Left hindlimb (tissue), 1 donor: ENCODE data around the gene GPA33.
A peak's percentile ranks its signal among the peaks of the same experiment; 100 is the strongest.

Experiments
- DNase-seq: peaks from one replicate; pipeline ENCODE4 v3.0.0-alpha.2; 2018

Gene GPA33

DNA sequence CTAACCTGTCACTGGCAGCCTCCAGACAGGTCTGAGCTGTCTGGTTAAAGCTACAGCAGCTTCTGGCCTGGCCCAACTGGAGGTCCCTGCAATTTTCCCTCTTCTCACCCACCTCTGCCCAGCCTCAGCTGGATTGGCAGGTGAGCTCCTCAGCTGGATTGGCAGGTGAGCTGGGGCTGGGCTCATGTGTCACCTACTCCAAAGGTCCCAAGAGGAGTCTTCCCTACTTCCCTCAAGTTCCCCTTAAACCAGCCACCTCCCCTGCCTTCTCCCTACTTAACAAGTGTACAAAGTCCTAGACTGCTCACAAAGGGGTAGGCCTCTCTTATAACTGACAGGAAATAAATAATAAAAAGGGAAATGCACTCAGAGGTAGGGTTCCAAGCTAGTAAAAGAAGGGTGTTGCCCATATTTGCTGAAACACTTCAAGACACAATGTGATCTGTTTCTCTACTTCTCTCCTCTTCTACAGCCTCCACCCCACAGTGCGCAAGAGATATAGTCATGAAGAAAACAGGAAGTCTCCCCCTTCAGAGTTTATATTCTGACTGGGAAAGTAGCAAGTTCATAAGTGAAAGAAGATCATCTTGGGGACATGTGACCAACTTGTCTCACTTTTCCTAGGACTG is at the start of gene GPA33:
Gene GPA33 (minus strand): TSS at position 64 of the 629 bp plus-strand sequence. CDS start 90 bp downstream, outside the sequence.
- no peak for DNase-seq

DNA sequence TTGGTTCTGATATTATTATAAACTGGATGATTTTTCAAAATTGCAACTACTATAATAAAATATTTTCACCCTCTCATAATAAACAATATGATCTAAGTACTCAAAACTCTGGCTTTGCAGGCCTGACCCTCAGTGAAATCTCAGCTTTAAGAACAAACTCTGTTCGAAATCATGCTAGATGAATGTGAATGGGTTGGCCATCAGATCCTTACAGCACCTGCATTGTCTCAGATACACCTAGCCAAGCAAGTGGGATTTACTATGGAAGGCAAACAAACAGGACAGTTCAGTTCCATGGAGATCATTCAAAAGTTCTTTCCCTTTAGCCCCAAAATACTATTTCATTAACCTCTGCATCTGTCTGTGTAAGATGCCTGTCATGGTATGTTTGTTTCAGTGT is 48.5 kb upstream of the GPA33 start:
- no peak for DNase-seq

DNA sequence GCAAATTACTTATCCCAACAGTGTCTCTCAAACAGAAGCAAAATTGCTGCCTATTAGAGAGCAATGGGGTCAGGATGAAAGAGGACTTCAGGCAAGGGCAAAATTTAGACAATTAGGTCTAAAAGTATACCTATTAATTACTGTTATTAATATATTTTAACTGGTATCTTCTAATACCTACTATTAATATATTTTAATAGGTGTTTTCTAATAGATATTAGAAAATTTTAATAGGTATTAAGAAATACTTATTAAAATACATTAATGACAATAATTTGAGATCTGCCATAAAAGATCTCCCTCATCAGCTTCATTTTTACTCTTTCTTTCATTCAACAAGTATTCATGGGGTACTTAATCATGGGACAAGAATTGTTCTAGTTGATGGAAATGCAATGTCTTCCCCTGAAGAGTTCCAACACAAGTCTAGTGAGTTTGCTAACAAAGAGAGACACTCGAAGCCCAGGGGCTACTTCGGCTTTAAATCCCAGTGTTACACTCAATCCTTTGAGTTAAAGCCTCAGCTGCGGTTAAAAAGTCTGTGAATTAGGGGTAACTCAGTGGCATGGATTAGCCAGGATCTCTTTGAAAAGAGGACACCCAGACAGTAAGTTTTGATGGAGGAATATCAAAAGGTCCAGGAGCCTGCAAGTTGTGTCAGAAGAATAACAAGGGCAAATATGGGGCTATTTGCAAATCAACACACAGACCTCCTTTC is 47.8 kb upstream of the GPA33 start:
- no peak for DNase-seq

DNA sequence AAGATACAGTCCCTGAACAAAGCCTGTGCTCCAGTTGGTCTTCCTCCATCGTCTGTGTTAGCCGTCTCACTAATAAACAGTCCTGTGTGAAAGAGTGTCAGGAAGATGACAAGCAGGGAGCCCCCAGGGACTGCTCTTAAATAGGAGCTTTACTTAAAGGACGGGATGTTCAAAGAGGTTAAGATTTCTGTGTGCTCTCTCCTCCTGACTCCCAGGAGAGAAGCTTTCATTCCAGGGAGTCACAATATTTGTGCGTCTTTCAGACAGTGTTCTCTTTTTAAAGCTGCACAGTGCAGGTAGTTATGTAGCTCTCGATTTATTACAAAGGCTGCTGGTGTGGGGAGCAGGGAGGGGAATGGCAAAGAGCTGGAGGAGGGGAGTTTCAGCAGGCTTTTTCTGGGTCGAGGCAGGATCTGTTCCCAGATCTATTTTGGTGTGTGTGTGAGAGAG is 47.2 kb upstream of the GPA33 start:
- DNase-seq = no peak

DNA sequence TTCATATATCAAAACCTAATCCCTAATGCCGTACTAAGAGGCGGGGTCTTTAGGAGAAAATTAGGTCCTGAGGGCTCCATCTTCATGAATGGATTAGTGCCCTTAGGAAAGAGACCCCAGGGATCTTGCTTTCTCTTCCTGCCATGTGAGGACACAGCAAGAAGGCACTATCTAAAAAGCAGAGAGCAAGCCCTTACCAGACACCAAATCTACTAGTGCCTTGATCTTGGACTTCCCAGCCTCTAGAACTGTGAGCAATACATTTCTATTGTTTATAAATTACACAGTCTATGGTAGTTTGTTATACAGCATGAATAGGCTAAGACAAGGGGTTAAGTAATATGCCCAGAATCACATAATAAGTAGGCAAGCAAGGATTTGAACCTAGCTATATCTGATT is 46.6 kb upstream of the GPA33 start:
- DNase-seq = no peak

DNA sequence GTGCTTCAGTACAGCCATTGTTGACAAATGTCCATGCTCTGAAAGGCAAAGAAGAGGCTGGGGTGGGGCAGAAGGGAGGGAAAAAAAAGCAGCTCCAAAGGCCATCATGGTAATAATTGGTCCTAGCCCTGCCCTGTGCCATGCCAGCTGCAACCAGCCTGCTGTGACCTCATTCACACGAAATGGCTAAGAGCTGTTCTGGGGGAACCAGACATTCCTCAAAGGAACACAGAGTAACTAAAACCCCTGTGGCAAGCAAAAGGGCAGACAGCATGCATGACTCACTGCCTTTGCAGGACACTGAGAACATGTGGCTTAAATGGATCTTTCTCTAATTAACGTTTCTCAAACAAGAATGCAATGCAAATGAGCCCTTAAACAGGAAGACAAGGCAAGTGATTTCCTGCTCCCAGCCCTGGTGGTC is 46.0 kb upstream of the GPA33 start:
- DNase-seq = no peak

- DNase-seq = no peak
These were observed 45.2 kb upstream of the GPA33 start for GRCh38 chr1:167135281-167135840.

- DNase-seq = no peak
These were observed 42.3 kb upstream of the GPA33 start for GRCh38 chr1:167132301-167133010.

- DNase-seq = no peak
These were observed 40.8 kb upstream of the GPA33 start for GRCh38 chr1:167130829-167131510.

GRCh38 chr1:167128261-167129227 is 38.4 kb upstream of the GPA33 start:
- DNase-seq = no peak

DNA sequence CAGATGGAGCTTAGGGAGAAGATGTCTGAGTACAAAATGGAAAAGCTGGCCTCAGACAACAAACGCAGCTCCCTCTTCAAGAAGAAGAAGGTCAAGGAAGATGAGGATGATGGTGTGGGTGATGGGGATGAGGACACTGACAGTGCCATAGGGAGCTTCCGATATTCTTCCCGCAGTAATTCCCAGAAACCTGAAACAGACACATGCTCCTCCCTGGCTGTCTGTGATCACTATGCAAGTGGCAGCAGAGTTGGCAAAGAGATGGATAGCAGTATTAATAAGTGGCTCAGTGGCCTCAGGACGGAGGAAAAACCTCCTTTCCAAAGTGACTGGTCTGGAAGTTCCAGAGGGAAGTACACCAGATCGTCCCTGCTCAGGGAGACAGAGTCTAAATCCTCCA is 37.5 kb upstream of the GPA33 start:
- no peak for DNase-seq

DNA sequence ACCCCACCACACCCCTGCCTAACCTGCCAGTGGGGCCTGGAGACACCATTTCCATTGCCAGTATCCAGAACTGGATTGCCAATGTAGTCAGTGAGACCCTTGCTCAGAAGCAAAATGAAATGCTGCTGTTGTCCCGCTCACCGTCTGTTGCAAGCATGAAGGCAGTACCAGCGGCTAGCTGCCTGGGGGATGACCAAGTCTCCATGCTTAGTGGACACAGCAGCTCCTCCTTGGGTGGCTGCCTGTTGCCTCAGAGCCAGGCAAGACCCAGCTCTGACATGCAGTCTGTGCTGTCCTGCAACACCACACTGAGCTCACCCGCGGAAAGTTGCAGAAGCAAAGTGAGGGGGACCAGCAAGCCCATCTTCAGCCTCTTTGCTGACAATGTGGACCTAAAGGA is 37.1 kb upstream of the GPA33 start:
- DNase-seq = no peak

DNA sequence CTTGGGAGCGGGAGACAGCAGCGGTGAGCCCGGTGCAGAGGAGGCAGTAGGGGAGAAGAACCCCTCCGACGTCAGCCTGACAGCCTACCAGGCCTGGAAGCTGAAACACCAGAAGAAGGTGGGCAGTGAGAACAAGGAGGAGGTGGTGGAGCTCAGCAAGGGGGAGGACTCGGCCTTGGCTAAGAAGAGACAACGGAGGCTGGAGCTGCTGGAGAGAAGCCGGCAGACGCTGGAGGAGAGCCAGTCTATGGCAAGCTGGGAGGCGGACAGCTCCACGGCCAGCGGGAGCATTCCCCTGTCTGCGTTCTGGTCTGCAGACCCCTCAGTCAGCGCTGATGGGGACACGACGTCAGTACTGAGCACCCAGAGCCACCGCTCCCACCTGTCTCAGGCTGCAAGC is 36.6 kb upstream of the GPA33 start:
- no peak for DNase-seq

- no peak for DNase-seq
These were observed 36.1 kb upstream of the GPA33 start for GRCh38 chr1:167126317-167126716.

- no peak for DNase-seq
These were observed 32.4 kb upstream of the GPA33 start for GRCh38 chr1:167122568-167122967.

DNA sequence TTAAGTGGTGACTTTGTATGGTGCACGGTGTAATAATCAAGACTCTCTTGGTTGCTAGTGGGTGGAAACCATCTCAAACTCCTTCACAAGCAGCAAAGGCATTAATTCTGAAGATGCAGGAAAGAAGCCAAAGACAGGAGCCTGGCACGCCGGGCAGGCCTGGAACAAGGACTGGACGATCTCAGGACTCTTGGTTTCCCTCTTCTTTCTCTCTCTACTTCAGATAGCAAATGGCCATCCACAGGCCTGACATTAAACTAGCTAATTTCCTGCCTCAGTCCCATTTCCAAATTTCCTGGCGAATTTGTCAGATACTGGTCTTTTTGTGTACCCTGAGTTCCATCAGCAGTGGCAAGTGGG is 31.9 kb upstream of the GPA33 start:
- no peak for DNase-seq

GRCh38 chr1:167121375-167122120 is 31.4 kb upstream of the GPA33 start:
- peak; percentile 58 for DNase-seq

DNA sequence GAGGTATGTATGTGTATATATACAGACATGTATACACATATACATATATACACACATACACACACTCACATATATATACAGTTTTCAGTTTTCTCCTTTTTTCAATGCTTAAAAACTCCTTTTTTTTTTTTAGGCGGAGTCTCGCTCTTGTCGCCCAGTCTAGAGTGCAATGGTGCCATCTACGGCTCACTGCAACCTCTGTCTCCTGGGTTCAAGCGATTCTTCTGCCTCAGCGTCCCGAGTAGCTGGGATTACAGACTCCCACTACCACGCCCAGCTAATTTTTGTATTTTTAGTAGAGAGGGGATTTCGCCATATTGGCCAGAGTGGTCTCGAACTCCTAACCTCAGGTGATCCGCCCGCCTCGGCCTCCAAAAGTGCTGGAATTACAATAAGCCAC is 30.7 kb upstream of the GPA33 start:
- DNase-seq = no peak

DNA sequence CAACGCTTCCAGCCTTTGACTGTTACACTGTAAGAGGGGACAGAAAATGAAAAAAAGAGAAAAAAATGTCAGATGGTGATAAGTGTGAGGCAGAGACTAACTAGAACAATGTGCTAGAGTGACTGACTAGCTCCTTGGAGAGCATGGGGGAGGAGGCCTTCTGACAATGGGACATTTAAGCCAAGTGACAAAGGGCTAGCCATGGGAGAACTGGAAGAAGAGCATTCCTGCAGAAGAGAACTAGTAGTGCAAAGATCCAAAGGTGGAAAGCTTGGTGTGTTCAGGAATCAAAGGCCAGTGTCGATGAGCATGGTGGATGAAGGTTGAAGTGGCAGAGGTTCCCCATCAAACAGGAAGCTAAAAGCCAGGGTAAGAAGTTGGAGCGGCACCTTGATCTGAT is 29.5 kb upstream of the GPA33 start:
- DNase-seq = no peak

GRCh38 chr1:167118188-167118587 is 28.0 kb upstream of the GPA33 start:
- no peak for DNase-seq

DNA sequence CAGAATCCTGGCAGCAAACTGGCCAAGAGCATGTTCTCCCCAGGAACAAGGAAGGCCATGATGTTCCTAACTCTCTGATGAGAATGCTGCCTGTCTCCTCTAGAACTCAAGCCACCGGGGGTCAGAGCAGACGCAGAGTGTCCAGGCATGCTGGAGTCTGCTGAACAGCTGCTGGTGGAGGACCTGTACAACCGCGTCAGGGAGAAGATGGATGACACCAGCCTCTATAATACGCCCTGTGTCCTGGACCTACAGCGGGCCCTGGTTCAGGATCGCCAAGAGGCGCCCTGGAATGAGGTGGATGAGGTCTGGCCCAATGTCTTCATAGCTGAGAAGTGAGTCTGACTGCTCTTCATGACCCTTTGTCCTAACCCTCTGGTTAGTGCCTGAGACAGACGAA is 27.0 kb upstream of the GPA33 start:
- DNase-seq = no peak
